CD4-positive, alpha-beta T cell treated with Interleukin-17A for 4 hours (primary cell): ENCODE data around the gene LTB4R.

ENCODE experiments used
- DNase-seq: peaks from one replicate; pipeline ENCODE4 v3.0.0-alpha.2; 2020; ENCODE audit warnings: mixed read lengths

LTB4R gene, protein sequence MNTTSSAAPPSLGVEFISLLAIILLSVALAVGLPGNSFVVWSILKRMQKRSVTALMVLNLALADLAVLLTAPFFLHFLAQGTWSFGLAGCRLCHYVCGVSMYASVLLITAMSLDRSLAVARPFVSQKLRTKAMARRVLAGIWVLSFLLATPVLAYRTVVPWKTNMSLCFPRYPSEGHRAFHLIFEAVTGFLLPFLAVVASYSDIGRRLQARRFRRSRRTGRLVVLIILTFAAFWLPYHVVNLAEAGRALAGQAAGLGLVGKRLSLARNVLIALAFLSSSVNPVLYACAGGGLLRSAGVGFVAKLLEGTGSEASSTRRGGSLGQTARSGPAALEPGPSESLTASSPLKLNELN

DNA sequence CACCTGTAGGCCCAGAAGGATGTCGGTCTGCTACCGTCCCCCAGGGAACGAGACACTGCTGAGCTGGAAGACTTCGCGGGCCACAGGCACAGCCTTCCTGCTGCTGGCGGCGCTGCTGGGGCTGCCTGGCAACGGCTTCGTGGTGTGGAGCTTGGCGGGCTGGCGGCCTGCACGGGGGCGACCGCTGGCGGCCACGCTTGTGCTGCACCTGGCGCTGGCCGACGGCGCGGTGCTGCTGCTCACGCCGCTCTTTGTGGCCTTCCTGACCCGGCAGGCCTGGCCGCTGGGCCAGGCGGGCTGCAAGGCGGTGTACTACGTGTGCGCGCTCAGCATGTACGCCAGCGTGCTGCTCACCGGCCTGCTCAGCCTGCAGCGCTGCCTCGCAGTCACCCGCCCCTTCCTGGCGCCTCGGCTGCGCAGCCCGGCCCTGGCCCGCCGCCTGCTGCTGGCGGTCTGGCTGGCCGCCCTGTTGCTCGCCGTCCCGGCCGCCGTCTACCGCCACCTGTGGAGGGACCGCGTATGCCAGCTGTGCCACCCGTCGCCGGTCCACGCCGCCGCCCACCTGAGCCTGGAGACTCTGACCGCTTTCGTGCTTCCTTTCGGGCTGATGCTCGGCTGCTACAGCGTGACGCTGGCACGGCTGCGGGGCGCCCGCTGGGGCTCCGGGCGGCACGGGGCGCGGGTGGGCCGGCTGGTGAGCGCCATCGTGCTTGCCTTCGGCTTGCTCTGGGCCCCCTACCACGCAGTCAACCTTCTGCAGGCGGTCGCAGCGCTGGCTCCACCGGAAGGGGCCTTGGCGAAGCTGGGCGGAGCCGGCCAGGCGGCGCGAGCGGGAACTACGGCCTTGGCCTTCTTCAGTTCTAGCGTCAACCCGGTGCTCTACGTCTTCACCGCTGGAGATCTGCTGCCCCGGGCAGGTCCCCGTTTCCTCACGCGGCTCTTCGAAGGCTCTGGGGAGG, at the start of gene LTB4R:
Gene LTB4R, plus strand, starts transcription at position 857 of the 959 bp plus-strand sequence. CDS start 4,150 bp downstream, outside the sequence.
- DNase-seq = peak; percentile 75

DNA sequence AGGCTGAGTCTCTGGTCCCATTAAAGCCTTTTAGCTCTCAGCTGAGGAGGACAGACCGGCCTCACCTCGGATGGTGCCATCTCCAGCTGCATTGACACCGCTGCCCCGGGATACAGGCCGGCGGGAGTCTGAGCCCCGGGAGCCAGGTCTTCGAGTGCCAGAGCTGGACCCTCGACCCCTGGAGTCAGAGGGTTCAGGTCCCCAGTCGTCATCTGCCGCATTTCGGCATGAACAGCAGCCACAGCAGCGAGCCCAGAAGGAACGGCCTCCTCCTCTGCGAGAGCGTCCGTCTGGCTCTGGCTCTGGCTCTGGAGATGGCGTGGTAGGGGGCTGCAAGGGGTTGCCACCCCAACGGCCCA, 49.4 kb upstream of the LTB4R start:
- DNase-seq = no peak

DNA sequence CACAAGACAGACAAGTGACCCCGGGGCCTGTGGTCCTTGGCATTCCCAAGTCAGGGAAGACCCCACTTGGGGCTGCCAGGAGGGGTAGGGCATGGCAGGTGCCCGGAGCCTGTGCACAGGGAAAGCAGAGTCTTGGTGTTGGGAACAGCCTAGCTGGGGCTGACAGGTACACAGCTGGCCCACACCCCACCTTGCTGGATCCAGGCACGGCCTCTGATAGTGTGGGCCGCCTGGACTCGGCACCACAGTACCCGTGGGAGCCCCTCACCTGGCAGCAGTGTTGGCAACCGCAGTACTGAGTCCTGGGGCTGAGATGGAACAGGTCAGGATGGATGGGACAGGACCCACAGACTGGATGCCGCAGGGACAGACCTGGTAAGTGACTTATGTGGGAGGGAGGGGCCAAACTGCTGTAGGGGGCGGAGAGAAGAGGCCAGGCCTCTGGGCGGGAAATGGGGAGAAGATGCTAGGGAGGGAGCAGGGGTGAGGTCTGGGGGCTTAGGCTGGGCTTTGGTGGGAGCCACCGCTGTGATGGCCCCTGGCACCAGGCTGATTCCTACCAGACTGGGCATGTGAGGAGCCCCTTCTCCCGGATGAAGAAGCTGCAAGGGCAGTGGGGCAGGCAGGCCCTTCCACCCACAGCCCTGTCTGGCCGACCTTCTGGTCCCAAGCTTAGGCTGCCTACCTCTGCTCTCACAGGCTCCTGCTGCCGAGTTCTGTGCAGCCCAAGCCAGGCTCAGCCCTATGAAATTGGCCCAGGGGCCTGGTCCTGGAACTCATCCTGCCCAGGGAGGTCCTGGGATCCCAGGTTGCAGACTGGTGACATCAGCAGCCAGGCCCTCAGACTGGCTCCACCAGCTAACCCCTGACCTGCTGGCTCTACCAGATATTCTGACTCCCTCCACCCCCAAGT, 48.2 kb upstream of the LTB4R start, which contains the start of gene TGM1:
Gene TGM1, minus strand, starts transcription at position 357 of the 913 bp plus-strand sequence. CDS start 825 bp downstream, outside the sequence.
- DNase-seq = no peak

DNA sequence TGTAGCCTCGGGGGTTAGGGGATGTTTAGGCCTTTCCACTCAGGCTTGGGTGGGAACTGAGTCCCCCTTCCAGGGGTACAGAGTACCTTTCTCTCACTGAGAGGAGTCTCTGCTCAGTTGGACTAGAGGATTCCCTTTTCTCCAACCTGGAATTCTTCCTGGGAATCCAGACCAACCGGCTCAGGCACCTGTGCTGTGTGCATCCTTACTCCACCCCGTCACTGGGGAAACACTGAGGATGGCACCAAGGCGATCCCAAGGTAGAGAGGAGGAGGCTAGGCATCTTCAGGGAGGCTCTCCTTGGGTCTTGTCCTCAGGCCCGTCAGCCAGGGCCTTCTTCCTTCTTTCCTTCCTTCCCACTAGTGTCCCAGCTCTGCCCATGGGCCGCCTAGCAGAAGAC, 47.5 kb upstream of the LTB4R start:
- no peak for DNase-seq

DNA sequence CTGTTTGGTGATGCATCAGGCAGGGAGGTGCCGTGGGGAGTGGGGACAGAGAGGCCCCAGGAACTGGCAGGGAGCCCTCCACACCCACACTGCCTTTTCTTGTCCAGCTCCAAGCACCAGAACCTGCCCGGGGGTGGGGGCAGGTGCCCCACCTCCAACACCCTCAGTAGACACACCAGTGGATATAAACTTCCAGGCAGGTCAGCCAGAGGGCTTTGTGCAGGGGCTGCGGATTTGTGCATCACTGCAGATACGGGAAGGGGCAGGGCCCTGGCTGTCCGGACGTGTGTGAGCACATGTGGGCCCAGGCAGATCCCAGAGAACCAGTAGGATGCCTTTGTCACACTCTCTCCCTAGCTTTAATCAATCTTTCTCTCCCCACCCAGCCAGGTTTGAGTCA, 47.0 kb upstream of the LTB4R start:
- no peak for DNase-seq

DNA sequence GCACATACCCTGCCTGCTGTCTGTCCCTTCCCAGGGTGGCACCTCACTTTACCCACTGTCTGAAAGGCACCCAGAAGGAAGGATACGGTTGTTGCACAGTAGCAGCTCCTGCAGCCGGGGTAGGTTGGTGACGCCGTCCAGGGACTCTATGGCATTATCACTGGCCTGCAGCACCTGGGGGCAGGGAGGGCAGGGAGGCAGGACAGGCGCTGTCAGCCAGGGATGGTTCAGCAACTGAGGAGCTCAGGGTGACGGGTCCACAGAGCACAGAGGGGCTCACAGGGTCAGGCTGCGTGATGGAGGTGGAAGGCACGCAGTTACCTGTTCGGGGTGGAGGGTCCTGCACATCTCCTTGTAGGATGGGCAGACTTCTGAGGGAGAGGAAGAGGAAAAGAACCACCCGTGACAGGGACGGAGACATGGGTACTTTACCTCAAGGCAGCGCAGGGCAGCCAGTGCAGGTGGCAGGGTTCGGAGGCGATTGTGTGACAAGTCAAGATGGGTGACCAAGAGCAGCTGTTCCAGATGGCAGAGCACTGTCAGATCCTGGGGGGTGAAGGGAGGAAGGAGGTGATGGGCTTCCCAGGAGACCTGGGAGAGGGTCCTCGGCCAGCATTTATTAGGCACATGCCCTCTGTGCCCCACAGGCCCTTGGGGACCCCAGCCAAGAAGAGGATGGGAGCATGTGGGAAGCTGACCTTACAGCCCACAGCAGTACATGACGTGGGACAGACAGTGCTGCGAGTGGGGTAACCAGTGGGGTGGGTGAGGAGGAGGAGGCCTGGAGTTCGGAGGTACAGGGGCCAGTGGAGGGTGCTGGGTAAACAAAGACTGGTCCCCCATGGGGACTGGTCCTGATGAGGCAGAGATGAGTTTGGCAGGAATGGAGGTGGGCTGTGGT, 44.7 kb upstream of the LTB4R start:
- DNase-seq = no peak

DNA sequence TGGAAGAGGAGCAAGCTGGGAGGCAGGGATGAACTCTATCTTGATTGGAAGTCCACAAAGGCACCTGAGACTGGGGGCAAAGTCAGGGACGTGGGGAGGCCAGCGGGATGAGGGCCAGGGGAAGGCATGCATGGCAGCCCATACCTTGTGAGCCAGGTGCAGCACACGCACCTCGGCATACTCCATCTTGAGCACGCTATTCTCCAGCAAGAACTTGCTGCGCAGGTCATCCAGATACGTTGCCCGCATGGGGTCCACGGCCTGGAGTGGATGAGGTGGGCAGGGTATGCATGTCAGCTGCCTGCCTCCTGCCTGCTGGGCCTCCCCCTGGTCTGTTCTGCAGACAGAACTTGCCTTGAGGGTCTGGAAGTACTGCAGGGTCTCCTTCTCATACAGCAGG, 43.8 kb upstream of the LTB4R start:
- no peak for DNase-seq

DNA sequence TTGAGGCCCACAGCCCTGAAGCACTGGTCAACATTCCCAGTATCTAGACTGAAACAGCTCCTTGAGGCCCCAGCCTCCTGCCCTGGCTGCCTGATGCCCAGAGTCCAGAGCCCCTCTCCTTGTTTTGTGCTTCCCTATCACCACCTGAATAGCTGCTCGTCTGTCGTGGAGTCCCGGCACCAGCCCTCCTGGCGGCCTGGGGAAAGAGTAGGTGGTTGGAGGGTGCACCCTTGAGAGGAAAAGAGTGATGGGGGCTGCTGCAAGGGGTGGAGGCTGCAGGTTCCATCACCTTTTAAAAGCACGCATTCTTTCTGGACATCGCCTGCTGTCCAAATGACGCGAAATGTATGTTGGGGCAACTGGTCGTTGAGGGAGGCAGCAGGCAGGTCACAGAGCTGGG, 43.1 kb upstream of the LTB4R start:
- no peak for DNase-seq

DNA sequence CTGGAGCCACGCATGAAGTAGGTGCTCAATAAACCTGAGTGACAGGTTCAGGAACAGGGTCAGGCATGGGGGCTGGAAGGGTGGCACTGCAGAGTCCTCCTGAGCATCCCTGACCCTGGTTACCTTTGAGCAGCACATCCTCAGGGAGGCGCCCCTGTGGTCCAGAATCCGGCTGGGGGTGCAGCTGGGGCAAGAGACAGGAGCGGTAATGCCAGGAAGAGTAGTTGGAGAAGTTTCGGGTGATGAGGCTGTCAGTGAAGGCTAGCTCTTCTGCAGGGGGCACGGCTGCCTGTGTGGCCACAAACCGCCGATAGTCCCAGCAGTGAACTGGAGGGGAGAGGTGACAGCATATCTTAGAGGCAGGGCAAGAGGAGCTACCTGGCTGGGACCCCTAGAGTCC, 41.9 kb upstream of the LTB4R start:
- no peak for DNase-seq

DNA sequence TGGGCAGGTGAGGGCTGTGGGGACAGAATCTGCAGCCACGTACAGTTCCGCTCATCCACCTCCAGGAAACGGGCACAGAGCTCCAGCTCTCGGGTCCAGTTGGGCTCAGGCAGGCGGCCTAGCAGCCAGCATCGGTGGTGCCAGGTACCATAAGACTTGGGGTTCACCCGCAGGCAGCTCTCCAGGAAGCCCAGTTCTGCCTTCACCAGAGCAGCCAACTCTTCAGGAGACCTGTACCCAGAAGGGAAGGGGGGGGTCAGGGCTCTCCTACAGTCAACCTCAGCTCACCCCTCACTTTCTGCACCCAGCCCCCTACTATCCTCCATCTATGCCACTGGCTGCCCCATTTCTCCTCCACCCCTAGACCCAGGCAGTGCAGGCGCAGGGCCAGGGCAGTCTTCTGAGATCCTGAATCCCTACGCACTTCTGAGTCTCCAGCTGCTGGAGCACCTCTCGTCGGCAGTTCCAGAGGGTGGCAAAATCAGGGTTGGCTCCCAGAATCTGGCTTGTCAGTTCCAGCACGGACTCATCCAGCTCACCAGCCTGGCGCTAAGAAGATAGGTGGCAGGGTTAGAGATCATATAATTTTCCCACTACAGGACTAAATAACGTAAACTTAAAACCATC, 41.3 kb upstream of the LTB4R start:
- DNase-seq = no peak

DNA sequence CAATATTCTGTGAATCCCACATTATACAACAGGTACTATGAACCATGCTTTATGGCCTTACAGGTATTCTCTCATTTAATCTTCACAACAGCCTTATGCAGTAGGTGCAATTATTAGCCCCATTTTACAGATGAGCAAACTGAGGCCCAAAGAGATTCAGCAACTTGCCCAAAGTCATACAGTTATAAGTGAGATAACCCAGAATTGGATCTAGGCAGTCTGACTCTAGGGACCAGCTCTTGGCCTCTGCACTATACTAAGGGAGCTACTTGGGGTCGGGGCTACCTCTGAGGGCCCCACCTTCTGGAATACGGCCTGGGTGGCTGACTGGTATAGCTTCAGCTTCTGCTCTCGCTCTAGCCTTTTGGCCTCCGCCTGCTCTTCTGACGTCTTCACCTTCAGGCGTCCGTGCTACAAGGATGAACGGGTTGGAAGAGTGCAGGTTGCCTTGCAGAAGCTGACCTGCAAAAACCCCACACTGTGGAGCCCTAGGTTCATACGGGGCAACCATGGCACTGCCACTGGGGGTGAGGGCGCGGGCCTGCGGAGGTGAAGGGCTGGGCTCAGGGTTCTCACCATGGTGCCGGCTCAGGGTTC, 40.7 kb upstream of the LTB4R start:
- no peak for DNase-seq

DNA sequence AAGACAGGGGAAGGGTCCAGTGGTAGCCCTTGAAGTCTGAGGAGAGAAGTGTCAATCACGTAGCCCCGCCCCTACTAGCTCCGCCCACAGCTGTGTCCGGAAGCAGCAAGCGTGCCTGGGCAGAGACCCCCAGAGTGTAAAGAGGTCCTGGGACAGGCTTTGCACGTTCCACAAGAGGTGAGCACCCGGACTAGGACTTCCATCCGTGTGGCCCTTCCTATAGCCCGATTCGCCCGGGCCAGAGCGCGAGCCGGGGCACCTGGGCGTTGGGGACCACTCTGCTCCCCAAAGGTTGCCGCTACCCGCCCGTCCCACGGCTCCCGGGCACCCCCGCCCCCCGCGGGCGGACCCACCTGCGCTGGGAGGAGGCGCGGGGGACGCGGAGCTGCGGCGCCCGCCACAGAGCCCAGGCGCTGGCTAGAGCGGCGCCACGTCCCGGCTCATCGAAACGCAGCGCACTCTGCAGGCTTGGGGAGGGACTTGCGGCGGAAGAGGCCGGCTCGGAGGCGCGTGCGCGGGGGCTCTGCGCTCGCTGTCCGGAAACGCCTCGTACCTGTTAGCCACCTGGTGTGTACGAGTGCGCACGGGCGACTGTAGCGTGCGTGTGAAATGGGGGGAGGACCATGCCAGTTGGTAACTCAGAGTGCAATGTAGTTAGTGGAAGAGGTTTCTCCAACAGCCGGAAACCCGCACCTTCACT, 40.0 kb upstream of the LTB4R start, which contains the start of gene RABGGTA:
Gene RABGGTA, minus strand, starts transcription at position 464 of the 700 bp plus-strand sequence. CDS start 482 bp downstream, outside the sequence.
- peak; percentile 94 for DNase-seq

DNA sequence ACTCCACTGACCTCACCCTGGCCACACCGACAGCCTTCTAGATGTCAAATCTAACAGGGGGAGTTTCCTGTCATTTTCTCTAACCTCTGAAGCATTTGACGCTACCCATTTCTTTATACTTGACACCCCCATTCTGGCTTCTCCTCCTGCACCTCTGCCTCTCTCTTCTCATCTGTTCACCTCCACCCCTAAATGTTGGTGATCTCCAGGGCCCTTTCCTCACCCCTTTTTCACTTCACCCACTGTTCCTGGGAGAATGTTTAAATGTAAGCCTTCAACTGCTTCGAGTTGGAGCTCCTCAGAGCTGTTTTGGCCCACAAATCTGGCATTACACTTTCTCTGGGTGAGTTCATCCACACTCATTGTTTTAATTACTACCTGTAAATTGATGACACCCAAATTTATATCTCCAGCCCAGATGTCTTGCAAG, 39.5 kb upstream of the LTB4R start:
- no peak for DNase-seq

DNA sequence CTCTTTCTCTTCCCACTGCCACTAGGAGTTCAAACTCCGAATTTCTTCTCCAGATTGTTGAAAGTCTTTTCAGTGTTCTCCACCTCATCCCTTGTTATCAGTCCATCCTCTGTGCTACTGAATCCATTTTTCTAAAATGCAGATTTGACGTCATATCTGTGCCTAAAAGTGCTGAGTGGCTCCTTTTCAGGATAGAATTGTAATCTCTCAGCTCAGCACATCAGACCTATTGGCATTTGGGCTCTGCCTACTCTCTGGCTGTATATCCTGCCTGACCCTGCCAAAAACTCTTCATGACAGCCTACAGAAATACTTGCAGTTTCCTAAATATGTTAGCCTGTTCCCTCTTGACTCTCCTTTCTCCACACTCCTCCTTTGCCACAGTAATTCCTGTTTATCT, 38.8 kb upstream of the LTB4R start:
- DNase-seq = no peak

DNA sequence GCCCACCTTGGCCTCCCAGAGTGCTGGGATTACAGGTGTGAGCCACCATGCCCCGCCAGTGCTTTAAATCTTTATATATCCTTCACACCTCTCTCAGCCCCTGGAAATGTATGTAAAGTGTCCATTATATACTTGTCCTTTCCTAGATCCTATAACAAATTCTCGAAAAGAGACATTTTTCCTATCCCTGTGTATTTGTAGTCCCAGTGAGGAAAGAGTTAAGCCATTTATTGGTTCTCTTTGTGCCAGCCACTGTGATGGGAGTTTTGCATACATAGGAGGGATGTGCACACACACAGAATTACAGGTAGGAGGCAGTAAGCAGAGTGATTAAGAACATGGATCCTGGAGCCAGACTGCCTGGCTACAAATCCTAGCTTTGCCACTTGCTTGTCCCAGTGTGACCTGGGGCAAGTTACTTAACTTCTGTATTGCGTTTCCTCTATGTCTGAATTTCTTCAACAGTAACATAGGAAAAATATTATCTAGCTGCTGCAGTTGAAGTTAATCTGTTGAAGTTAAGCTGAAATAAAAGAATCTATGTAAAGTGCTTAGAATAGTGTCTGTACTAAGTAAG, 37.8 kb upstream of the LTB4R start:
- DNase-seq = no peak

DNA sequence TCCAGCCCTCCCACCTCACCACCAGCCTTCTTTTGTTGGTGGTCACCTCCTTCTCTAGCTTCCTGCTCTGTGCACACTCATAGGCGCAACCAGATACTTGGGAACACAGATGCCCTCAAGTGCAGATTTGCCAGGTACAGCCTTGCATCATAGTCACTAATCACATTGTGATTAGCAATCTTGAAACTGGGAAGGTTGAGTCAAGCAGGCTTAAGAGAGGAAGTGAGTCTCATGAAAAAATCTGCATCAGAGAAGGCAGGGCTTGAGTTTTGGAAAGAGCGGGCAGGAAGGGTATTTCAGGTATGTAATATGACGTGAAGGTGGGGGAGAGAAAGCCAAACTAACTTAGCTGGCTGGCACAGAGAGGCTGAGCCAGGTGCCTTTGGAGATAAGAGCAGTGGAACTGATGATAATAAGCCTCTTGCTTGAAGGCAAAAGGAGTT, 37.2 kb upstream of the LTB4R start:
- DNase-seq = peak; percentile 49

DNA sequence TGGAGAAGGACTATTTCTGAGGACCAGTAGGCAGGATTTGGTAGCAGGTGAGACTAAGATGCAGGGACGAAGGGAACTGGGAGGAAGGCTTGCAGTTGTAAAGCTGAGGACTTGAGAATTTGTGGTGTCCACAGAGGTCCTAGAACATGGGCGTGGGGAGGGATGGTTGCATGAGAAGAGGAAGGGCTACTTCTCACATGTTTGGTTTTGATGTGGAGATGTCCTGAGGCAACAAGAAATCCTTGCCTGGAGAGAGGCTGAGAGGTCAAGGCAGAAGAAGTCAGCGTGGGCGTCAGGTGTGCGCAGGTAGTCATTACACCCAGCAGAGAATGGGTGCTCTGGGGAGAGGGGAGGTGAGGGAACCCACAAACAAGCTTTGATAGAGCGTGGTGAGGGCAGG, 34.2 kb upstream of the LTB4R start:
- DNase-seq = no peak

DNA sequence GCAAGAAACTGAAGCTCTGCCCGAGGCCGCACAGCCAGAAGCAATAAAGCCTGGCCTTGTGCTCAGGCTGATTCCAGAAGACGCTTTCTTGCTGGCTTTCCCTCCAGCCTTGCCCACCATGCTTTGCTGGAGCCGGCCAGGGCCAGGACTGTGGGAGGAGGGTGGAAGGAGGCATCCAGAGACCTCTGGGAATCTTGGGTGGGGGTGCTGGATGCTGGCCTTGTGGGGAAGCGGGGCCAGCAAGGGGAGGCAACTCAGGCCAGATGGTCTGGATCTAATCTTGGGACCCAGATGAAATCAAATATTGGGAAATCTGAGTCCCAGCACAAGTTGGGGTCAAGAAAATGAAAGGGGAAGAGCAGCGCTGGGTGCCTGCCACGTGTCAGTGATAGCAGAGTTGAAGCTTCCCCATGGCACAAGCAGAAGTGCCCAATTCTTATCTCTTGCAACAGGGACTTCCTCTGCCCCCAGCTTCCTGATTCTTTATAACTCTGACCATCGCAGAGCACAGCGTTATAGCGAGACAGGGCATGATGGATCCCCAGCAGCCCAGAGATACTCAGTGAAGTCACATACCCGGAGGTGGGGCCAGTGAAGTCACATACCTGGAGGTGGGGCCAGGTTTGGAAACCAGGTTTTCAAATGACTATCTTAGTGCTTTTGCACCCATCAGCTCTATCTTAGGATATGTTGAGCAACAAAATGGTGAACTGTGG, 33.5 kb upstream of the LTB4R start:
- DNase-seq = no peak

DNA sequence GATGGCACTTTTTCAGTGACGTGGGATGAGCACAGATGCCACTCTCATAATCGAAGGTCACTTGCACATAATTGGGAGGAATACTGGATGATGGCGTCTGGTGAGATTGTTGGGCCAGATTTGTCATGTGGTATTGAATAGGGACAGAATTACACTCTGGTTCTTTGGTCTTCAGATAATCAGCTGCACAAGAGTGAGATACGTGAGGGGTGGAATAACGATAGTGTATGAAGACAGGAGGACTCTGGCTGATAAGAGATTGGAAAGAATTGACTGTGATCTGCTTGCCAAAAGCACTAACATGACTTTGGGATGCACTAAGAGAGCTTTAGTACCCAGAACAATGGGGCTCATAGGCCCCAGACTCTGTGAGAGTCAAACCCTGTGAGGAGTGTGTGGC, 32.9 kb upstream of the LTB4R start:
- DNase-seq = no peak
